K562 (cell line): ENCODE results near the gene LAMA5. TPM values are rescaled to one million over a fixed set of nuclear protein-coding genes. Genes with fewer than 3 reads are reported as not detected.
A peak's percentile ranks its signal among the peaks of the same experiment; 100 is the strongest.

ENCODE experiments used
- ATAC-seq: fragments of 200-7000 bp; cut with Tn5 transposase; 3 replicates; pipeline ENCODE4 v1.9.1; 2020; ENCODE audit warnings: moderate library complexity
- BruUV-seq: library from RNA; stranded (reverse); fragments of 400-500 nt; replicated peaks from 2 replicates; lab custom pipeline; 2021; lab: Mats Ljungman, UMichigan
- CTCF ChIA-PET: fragments of 300-600 bp; formaldehyde crosslinking; extraction: SDS; loops from one replicate; lab custom pipeline; 2021; ENCODE audit warnings: low intra/inter-chr PET ratio; lab: Yijun Ruan, JAX
- POLR2A ChIA-PET: fragments of 300-600, 350-650 bp; sonication (Branson Sonifier 250); formaldehyde crosslinking; extraction: SDS; loops from one replicate; lab custom pipeline; 2021; ENCODE audit warnings: antibody characterized with exemption, inconsistent platforms; lab: Yijun Ruan, JAX
- DNase-seq, 4 experiments: peaks; one replicate each; pipeline versions ENCODE4 v3.0.0 to v3.0.0-alpha.2; 2011 to 2018; ENCODE audit warnings: low spot score in 3 of 4, mixed read lengths in 3 of 4; ENCODE audit errors: extremely low read depth in 1 of 4
- FAIRE-seq: peaks from 2 replicates; lab custom pipeline; 2011; peaks lifted over from hg19 to GRCh38; lab: Jason Lieb, UNC
- H2AFZ ChIP-seq: 2 replicates; pipeline ENCODE4 v1.6.0; 2011; ENCODE audit warnings: low read depth, low read length, control low read depth, inconsistent platforms
- H3K27ac ChIP-seq: fragments of 200-600 bp; 3 replicates; pipeline ENCODE4 v1.8.0; 2011; ENCODE audit warnings: low read depth, mild to moderate bottlenecking, control low read depth, inconsistent platforms, low read length, moderate library complexity, mixed read lengths; ENCODE audit errors: extremely low read depth
- H3K27me3 ChIP-seq, 2 experiments: fragments of 300-600 bp in 1 of 2; 2 replicates in 1 of 2; 3 replicates in 1 of 2; pipeline versions ENCODE4 v1.6.0 to v1.8.0; 2011; ENCODE audit warnings: inconsistent platforms in 2 of 2, low read length in 2 of 2, mild to moderate bottlenecking in 1 of 2, mixed read lengths in 1 of 2, moderate library complexity in 1 of 2; ENCODE audit not compliant: control insufficient read depth in 2 of 2, insufficient read depth in 2 of 2
- H3K36me3 ChIP-seq: fragments of 300-600 bp; 3 replicates; pipeline ENCODE4 v1.8.0; 2011; ENCODE audit warnings: mild to moderate bottlenecking, low read length, inconsistent platforms; ENCODE audit not compliant: control insufficient read depth, insufficient read depth
- H3K4me1 ChIP-seq, 2 experiments: fragments of 200-600 bp in 1 of 2; replicated peaks in 1 of 2; 2 replicates in 1 of 2; 3 replicates in 1 of 2; pipeline versions ENCODE4 v1.5.1 to v1.8.0; 2011; ENCODE audit warnings: inconsistent platforms in 2 of 2, low read length in 2 of 2, mild to moderate bottlenecking in 1 of 2, mixed read lengths in 1 of 2, moderate library complexity in 1 of 2; ENCODE audit not compliant: control insufficient read depth in 2 of 2, insufficient read depth in 2 of 2
- H3K4me2 ChIP-seq: 2 replicates; pipeline ENCODE4 v1.6.1; 2011; ENCODE audit warnings: low read length, control low read depth, inconsistent platforms, mixed read lengths; ENCODE audit not compliant: insufficient read depth
- H3K4me3 ChIP-seq: fragments of 200-600 bp; sonication (generic), shearing (Covaris generic); 2 replicates; pipeline ENCODE4 v1.5.1; 2016; ENCODE audit warnings: control low read depth, inconsistent platforms
- H3K79me2 ChIP-seq: fragments of 200-600 bp; 3 replicates; pipeline ENCODE4 v1.8.0; 2011; ENCODE audit warnings: low read length, inconsistent platforms; ENCODE audit not compliant: control insufficient read depth, insufficient read depth
- H3K9ac ChIP-seq, 2 experiments: 2 replicates each; pipeline versions ENCODE4 v1.6.0 to v1.6.1; 2011; ENCODE audit warnings: low read depth in 2 of 2, low read length in 2 of 2, control low read depth in 1 of 2, inconsistent platforms in 1 of 2, mild to moderate bottlenecking in 1 of 2, mixed read lengths in 1 of 2; ENCODE audit not compliant: insufficient read depth in 1 of 2
- H3K9me1 ChIP-seq: one replicate; pipeline ENCODE4 v1.6.0; 2011; ENCODE audit warnings: inconsistent platforms, mild to moderate bottlenecking, low read length, moderate library complexity; ENCODE audit not compliant: control insufficient read depth, insufficient read depth
- H3K9me3 ChIP-seq: replicated peaks from 2 replicates; pipeline ENCODE4 v1.5.1; 2011; ENCODE audit warnings: low read depth, low read length, inconsistent platforms; ENCODE audit not compliant: control insufficient read depth, insufficient read depth
- H4K20me1 ChIP-seq: replicated peaks from 2 replicates; pipeline ENCODE4 v1.6.1; 2011; ENCODE audit warnings: low read length, inconsistent platforms, mixed read lengths; ENCODE audit not compliant: control insufficient read depth, insufficient read depth
- CBFA2T2 ChIP-seq: fragments of 450-650 bp; conservative IDR thresholded peaks from 2 replicates; pipeline ENCODE4 v1.6.1; 2017; ENCODE audit warnings: mild to moderate bottlenecking
- NFRKB ChIP-seq: fragments of 450-650 bp; IDR thresholded peaks from 2 replicates; pipeline ENCODE4 v1.6.1; 2016; ENCODE audit warnings: low read depth
- TAF1 ChIP-seq: IDR thresholded peaks from 2 replicates; pipeline ENCODE4 v1.6.1; 2011; ENCODE audit warnings: mild to moderate bottlenecking, low read length, moderate library complexity; ENCODE audit not compliant: insufficient read depth, control insufficient read depth, severe bottlenecking; ENCODE audit errors: extremely low read depth
- ZNF507 ChIP-seq: conservative IDR thresholded peaks from 2 replicates; pipeline ENCODE4 v1.6.1; 2017; ENCODE audit warnings: missing genetic modification characterization, missing compliant biosample characterization
- WGBS: fragments of 100-300 bp; shearing (Covaris generic); methylation state at CpG from one replicate; pipeline ENCODE4 v1.1.6; 2016; ENCODE audit warnings: low coverage, mixed read lengths; ENCODE audit not compliant: insufficient coverage; ENCODE audit errors: missing lambda C conversion rate; 5-methylcytosine and 5-hydroxymethylcytosine counted together
- in situ Hi-C: fragments of 300-500 bp; cut with MboI; formaldehyde crosslinking; loops from 4 replicates; pipeline ENCODE4 v1.15.0; 2018; ENCODE audit warnings: inconsistent platforms, mixed read lengths
- intact Hi-C: fragments of 100-400 bp; cut with micrococcal nuclease; formaldehyde crosslinking; loops from 2 replicates; pipeline ENCODE4 v1.14.2; 2022
- polyA plus RNA-seq, 8 experiments: library from polyadenylated mRNA; depleted of rRNA in 4 of 8; stranded (reverse) in 5 of 8; unstranded in 3 of 8; fragments of >200 nt; fragmentation: Nextera tagmentation in 2 of 8; fragmentation: Illumina TruSeq in 1 of 8; extraction: Ambion mirVana in 2 of 8; extraction: Trizol in 1 of 8; gene quantifications; 2 replicates each; pipeline versions ENCODE4 v1.2.1 to v1.2.3, GENCODE V29; 2011 to 2014; ENCODE audit warnings: inconsistent platforms in 1 of 8, missing spikeins in 1 of 8
- total RNA-seq, 7 experiments: library from RNA; depleted of rRNA in 6 of 7; stranded (reverse); fragments of >200 nt in 6 of 7; fragmentation: Illumina TruSeq in 2 of 7; extraction: Trizol in 2 of 7; gene quantifications; 2 replicates each; pipeline versions ENCODE4 v1.2.1 to v1.2.3, GENCODE V29; 2011 to 2021; ENCODE audit warnings: low replicate concordance in 1 of 7
- TF ChIP-seq, protein P1 (sequence below): fragments of 250-450 bp; sonication (Bioruptor Pico); IDR thresholded peaks from 2 replicates; pipeline ENCODE4 v1.8.0; 2022; ENCODE audit warnings: inconsistent platforms
- TF ChIP-seq, protein P2 (sequence below): fragments of 450-650 bp; conservative IDR thresholded peaks from 2 replicates; pipeline ENCODE4 v1.6.1; 2016; ENCODE audit warnings: missing genetic modification characterization, low read depth, mild to moderate bottlenecking, missing compliant biosample characterization, moderate library complexity
- TF ChIP-seq, protein P3 (sequence below): sonication (generic); formaldehyde crosslinking; IDR thresholded peaks from 2 replicates; pipeline ENCODE4 v1.8.0; 2022; ENCODE audit warnings: mild to moderate bottlenecking, missing genetic modification reagents

LAMA5 gene
- total and polyA plus RNA-seq, 9 of the 15 experiments (the other 6 are each of a cell fraction or from before 2014, with no cell fraction given), result 0.31 to 101 (median 7.8) TPM

DNA sequence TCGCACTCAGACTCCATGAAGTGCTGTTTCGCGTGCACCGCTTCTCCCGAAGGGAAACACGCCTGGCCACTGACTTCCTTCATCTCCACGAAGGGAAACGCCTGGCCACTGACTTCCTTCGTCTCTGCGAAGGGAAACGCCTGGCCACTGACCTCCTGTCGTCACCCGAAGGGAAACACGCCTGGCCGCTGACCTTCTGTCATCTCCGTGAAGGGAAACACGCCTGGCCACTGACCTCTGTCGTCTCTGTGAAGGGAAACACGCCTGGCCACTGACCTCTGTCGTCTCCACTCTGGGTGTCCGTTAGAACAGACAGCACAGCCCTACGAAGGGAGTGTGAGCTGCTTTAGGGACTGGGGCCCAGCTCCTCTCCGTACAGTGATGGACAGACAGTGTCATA, 81.4 kb downstream of the LAMA5 start:
- CTCF ChIA-PET, result no interaction called here
- Histone ChIP-seq H3K36me3 (peaks cover 31% of the 10 kb centered on the region; the same call in 2 of the 3 replicates), H3K9ac (peak overlapping the region in 1 of 2 experiments; percentile 10; a peak in 1 of 4 replicates), H3K27ac (no peak overlapping the region), H3K9me1 (no peaks in the 10 kb centered on the region), H3K4me1 (peaks cover 0 to 9% of the 10 kb centered on the region in 2 experiments; a peak in 1 of 5 replicates), H3K27me3 (no peaks in the 10 kb centered on the region), H3K4me3 (no peak overlapping the region), H2AFZ (no peak overlapping the region), H3K4me2 (no peak overlapping the region), H4K20me1 (no peaks in the 10 kb centered on the region), H3K9me3 (no peaks in the 10 kb centered on the region), H3K79me2 (no peaks in the 10 kb centered on the region)
- ATAC-seq, result no peak
- in situ Hi-C loops, result no loop called here
- intact Hi-C loops, result no loop called here
- no peak for FAIRE-seq
- TF ChIP-seq, protein P1, sequence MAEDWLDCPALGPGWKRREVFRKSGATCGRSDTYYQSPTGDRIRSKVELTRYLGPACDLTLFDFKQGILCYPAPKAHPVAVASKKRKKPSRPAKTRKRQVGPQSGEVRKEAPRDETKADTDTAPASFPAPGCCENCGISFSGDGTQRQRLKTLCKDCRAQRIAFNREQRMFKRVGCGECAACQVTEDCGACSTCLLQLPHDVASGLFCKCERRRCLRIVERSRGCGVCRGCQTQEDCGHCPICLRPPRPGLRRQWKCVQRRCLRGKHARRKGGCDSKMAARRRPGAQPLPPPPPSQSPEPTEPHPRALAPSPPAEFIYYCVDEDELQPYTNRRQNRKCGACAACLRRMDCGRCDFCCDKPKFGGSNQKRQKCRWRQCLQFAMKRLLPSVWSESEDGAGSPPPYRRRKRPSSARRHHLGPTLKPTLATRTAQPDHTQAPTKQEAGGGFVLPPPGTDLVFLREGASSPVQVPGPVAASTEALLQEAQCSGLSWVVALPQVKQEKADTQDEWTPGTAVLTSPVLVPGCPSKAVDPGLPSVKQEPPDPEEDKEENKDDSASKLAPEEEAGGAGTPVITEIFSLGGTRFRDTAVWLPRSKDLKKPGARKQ (CRISPR knock-in tag), result no peak
- TF ChIP-seq NFRKB, result no peak
- no peak for TF ChIP-seq ZNF507 (tag)
- TF ChIP-seq CBFA2T2, result peak; percentile 6; the same call in 1 of the 2 replicates
- no peak for TF ChIP-seq TAF1
- TF ChIP-seq, protein P2, sequence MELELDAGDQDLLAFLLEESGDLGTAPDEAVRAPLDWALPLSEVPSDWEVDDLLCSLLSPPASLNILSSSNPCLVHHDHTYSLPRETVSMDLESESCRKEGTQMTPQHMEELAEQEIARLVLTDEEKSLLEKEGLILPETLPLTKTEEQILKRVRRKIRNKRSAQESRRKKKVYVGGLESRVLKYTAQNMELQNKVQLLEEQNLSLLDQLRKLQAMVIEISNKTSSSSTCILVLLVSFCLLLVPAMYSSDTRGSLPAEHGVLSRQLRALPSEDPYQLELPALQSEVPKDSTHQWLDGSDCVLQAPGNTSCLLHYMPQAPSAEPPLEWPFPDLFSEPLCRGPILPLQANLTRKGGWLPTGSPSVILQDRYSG (tag), result no peak
- TF ChIP-seq, protein P3, sequence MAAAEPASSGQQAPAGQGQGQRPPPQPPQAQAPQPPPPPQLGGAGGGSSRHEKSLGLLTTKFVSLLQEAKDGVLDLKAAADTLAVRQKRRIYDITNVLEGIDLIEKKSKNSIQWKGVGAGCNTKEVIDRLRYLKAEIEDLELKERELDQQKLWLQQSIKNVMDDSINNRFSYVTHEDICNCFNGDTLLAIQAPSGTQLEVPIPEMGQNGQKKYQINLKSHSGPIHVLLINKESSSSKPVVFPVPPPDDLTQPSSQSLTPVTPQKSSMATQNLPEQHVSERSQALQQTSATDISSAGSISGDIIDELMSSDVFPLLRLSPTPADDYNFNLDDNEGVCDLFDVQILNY, result no peak
- BruUV-seq, result no TSS peak
- POLR2A ChIA-PET, result interaction anchor here (1.8 kb wide), 1 partner anchor 11 kb away, joined by 6 read pairs; no protein-coding TSS in a partner anchor
- 71% methylated on average over 23 of the region's 23 CpGs for WGBS
- DNase-seq, result no peak
